Measurements from ENCODE around the gene GGNBP2. TPM values are rescaled to one million over a fixed set of nuclear protein-coding genes. Genes with fewer than 3 reads are reported as not detected.

Gene GGNBP2
- total and polyA plus RNA-seq, 4 donors, result 64.0 to 76.3 (median 68.9) TPM

- WGBS (ENCODE audit: insufficient coverage), result under 1% methylated on average over 37 of the region's 60 CpGs
- Histone ChIP-seq H3K4me3 (ENCODE audit: low read depth, low read length) (peak overlapping the region; percentile 97), H3K27me3 (ENCODE audit: control insufficient read depth, insufficient read depth, low read length) (no peaks in the 10 kb centered on the region), H3K36me3 (ENCODE audit: control insufficient read depth, insufficient read depth, low read length) (no peaks in the 10 kb centered on the region), H3K27ac (ENCODE audit: low read depth, low read length) (peak overlapping the region; percentile 98), H3K9me3 (ENCODE audit: control insufficient read depth, insufficient read depth, low read length) (no peaks in the 10 kb centered on the region), H3K4me1 (ENCODE audit: control insufficient read depth, insufficient read depth, low read length) (peaks cover 24% of the 10 kb centered on the region)
- peak; percentile 81 to 99 (median 94) for DNase-seq (ENCODE audit: low read depth in 4 of 6, low spot score in 6 of 6)
These were observed 1.0 kb downstream of the GGNBP2 start for GRCh38 chr17:36545465-36546417.

GRCh38 chr17:36546418-36547093 is 1.8 kb downstream of the GGNBP2 start:
- 49% methylated on average over 5 of the region's 7 CpGs for WGBS (ENCODE audit: insufficient coverage)
- H3K27ac ChIP-seq (ENCODE audit: low read depth, low read length), result peak overlapping the region; percentile 98

GRCh38 chr17:36547776-36548175 is 3.1 kb downstream of the GGNBP2 start:
- H3K27ac ChIP-seq (ENCODE audit: low read depth, low read length), result no peak overlapping the region
- no peaks in the 10 kb centered on the region for H3K9me3 ChIP-seq (ENCODE audit: control insufficient read depth, insufficient read depth, low read length)
- DNase-seq (ENCODE audit: low read depth in 4 of 6, low spot score in 6 of 6), result no peak
- peaks cover 23% of the 10 kb centered on the region for H3K4me1 ChIP-seq (ENCODE audit: control insufficient read depth, insufficient read depth, low read length)
- H3K36me3 ChIP-seq (ENCODE audit: control insufficient read depth, insufficient read depth, low read length), result no peaks in the 10 kb centered on the region
- H3K4me3 ChIP-seq (ENCODE audit: low read depth, low read length), result no peak overlapping the region
- no peaks in the 10 kb centered on the region for H3K27me3 ChIP-seq (ENCODE audit: control insufficient read depth, insufficient read depth, low read length)

More at GRCh38 chr17:36546418-36547093, 1.8 kb downstream of the GGNBP2 start:
- no peak for DNase-seq (ENCODE audit: low read depth in 4 of 6, low spot score in 6 of 6)
- Histone ChIP-seq H3K4me1 (ENCODE audit: control insufficient read depth, insufficient read depth, low read length) (peaks cover 24% of the 10 kb centered on the region), H3K36me3 (ENCODE audit: control insufficient read depth, insufficient read depth, low read length) (no peaks in the 10 kb centered on the region), H3K4me3 (ENCODE audit: low read depth, low read length) (peak overlapping the region; percentile 97), H3K9me3 (ENCODE audit: control insufficient read depth, insufficient read depth, low read length) (no peaks in the 10 kb centered on the region), H3K27me3 (ENCODE audit: control insufficient read depth, insufficient read depth, low read length) (no peaks in the 10 kb centered on the region)

GRCh38 chr17:36550491-36551417 is 6.0 kb downstream of the GGNBP2 start:
- Histone ChIP-seq H3K4me1 (ENCODE audit: control insufficient read depth, insufficient read depth, low read length) (peaks cover 4% of the 10 kb centered on the region), H3K9me3 (ENCODE audit: control insufficient read depth, insufficient read depth, low read length) (no peaks in the 10 kb centered on the region), H3K36me3 (ENCODE audit: control insufficient read depth, insufficient read depth, low read length) (no peaks in the 10 kb centered on the region), H3K4me3 (ENCODE audit: low read depth, low read length) (no peak overlapping the region), H3K27ac (ENCODE audit: low read depth, low read length) (no peak overlapping the region), H3K27me3 (ENCODE audit: control insufficient read depth, insufficient read depth, low read length) (no peaks in the 10 kb centered on the region)
- 93% methylated on average over 6 of the region's 8 CpGs for WGBS (ENCODE audit: insufficient coverage)
- no peak for DNase-seq (ENCODE audit: low read depth in 4 of 6, low spot score in 6 of 6)

DNA sequence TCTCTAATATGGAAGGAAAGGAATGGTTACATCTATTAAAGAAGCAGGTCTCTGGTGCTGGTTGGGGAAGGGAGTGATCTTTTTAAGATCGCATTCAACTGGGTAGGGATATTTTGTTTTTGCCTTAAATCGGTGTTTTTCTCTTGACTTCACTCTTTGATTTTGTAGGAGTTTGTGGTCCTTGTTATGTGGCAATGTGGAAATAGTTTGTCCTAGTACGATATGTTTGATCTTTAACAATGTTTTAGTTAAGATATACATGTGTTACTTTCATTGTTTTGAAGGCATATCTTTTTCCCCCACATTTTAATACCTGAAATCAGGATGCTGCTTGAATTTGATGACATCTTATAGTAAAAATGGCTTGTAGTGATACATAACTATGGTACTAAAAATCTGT is 8.7 kb downstream of the GGNBP2 start:
- Histone ChIP-seq H3K4me3 (ENCODE audit: low read depth, low read length) (no peak overlapping the region), H3K27me3 (ENCODE audit: control insufficient read depth, insufficient read depth, low read length) (no peaks in the 10 kb centered on the region), H3K4me1 (ENCODE audit: control insufficient read depth, insufficient read depth, low read length) (no peaks in the 10 kb centered on the region), H3K9me3 (ENCODE audit: control insufficient read depth, insufficient read depth, low read length) (no peaks in the 10 kb centered on the region), H3K27ac (ENCODE audit: low read depth, low read length) (no peak overlapping the region), H3K36me3 (ENCODE audit: control insufficient read depth, insufficient read depth, low read length) (peaks cover 17% of the 10 kb centered on the region)
- DNase-seq (ENCODE audit: low read depth in 4 of 6, low spot score in 6 of 6), result no peak
- 100% methylated on average over 1 of the region's 3 CpGs for WGBS (ENCODE audit: insufficient coverage)

- no peaks in the 10 kb centered on the region for H3K9me3 ChIP-seq (ENCODE audit: control insufficient read depth, insufficient read depth, low read length)
- H3K27me3 ChIP-seq (ENCODE audit: control insufficient read depth, insufficient read depth, low read length), result no peaks in the 10 kb centered on the region
- no peak overlapping the region for H3K27ac ChIP-seq (ENCODE audit: low read depth, low read length)
- no peak for DNase-seq (ENCODE audit: low read depth in 4 of 6, low spot score in 6 of 6)
- no peak overlapping the region for H3K4me3 ChIP-seq (ENCODE audit: low read depth, low read length)
- H3K36me3 ChIP-seq (ENCODE audit: control insufficient read depth, insufficient read depth, low read length), result peaks cover 49% of the 10 kb centered on the region
- WGBS (ENCODE audit: insufficient coverage), result 93% methylated on average over 3 of the region's 4 CpGs
- no peaks in the 10 kb centered on the region for H3K4me1 ChIP-seq (ENCODE audit: control insufficient read depth, insufficient read depth, low read length)
These were observed 21.4 kb downstream of the GGNBP2 start for GRCh38 chr17:36566081-36566480.

DNA sequence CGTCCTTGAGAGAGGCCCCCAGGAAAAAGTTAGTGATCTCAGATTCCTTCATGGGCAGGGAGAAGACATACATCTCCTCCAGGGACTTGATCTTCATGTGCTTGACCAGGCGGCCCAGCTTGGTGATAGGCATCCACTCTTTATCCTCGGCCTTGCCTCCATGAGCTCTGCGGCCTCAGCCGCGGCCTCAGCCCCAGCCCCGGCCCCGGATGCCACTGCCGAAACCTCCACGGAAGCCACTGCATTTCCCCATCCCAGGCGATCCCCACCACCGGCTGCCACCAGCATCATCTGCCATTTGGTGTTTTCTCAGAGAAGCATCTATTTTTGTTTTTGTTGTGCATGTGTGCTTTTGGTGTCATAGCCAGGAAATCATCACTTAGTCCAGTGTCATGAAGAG is 30.3 kb downstream of the GGNBP2 start:
- 95% methylated on average over 10 of the region's 12 CpGs for WGBS (ENCODE audit: insufficient coverage)
- Histone ChIP-seq H3K4me3 (ENCODE audit: low read depth, low read length) (no peak overlapping the region), H3K36me3 (ENCODE audit: control insufficient read depth, insufficient read depth, low read length) (peaks cover 39% of the 10 kb centered on the region)

GRCh38 chr17:36576793-36577192 is 32.1 kb downstream of the GGNBP2 start:
- Histone ChIP-seq H3K27me3 (ENCODE audit: control insufficient read depth, insufficient read depth, low read length) (no peaks in the 10 kb centered on the region), H3K4me1 (ENCODE audit: control insufficient read depth, insufficient read depth, low read length) (no peaks in the 10 kb centered on the region), H3K27ac (ENCODE audit: low read depth, low read length) (no peak overlapping the region), H3K9me3 (ENCODE audit: control insufficient read depth, insufficient read depth, low read length) (no peaks in the 10 kb centered on the region), H3K36me3 (ENCODE audit: control insufficient read depth, insufficient read depth, low read length) (peaks cover 34% of the 10 kb centered on the region), H3K4me3 (ENCODE audit: low read depth, low read length) (no peak overlapping the region)
- WGBS (ENCODE audit: insufficient coverage), result no CpG with 5 or more reads among the region's 2 CpGs
- peak in 1 of 6 donors; percentile 3 for DNase-seq (ENCODE audit: low read depth in 4 of 6, low spot score in 6 of 6)

More for the DNA sequence above, 30.3 kb downstream of the GGNBP2 start:
- no peaks in the 10 kb centered on the region for H3K9me3 ChIP-seq (ENCODE audit: control insufficient read depth, insufficient read depth, low read length)
- DNase-seq (ENCODE audit: low read depth in 4 of 6, low spot score in 6 of 6), result no peak
- no peaks in the 10 kb centered on the region for H3K4me1 ChIP-seq (ENCODE audit: control insufficient read depth, insufficient read depth, low read length)
- no peak overlapping the region for H3K27ac ChIP-seq (ENCODE audit: low read depth, low read length)
- no peaks in the 10 kb centered on the region for H3K27me3 ChIP-seq (ENCODE audit: control insufficient read depth, insufficient read depth, low read length)

DNA sequence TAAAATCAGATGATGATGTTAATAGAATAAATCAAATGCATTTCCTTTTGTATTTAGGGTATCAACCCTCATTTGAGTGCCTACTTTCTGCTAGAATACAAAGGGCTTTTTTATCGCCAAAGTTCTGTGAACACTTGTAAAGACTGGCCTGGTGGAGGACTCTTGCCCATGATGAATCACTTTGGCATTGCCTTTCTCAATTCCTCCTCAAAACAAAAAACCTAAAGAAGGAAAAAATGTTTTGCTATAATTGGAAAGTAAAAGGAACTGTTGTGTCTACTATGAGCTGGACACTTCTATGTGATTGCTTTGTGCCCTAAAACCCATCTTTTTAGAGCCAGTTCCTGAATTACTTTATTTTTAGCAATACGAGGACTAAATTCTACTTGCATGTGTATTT is 34.0 kb downstream of the GGNBP2 start:
- no peaks in the 10 kb centered on the region for H3K27me3 ChIP-seq (ENCODE audit: control insufficient read depth, insufficient read depth, low read length)
- no peak overlapping the region for H3K4me3 ChIP-seq (ENCODE audit: low read depth, low read length)
- no peak for DNase-seq (ENCODE audit: low read depth in 4 of 6, low spot score in 6 of 6)
- peaks cover 35% of the 10 kb centered on the region for H3K36me3 ChIP-seq (ENCODE audit: control insufficient read depth, insufficient read depth, low read length)
- no peaks in the 10 kb centered on the region for H3K9me3 ChIP-seq (ENCODE audit: control insufficient read depth, insufficient read depth, low read length)
- H3K27ac ChIP-seq (ENCODE audit: low read depth, low read length), result no peak overlapping the region
- no CpG with 5 or more reads among the region's 2 CpGs for WGBS (ENCODE audit: insufficient coverage)
- H3K4me1 ChIP-seq (ENCODE audit: control insufficient read depth, insufficient read depth, low read length), result no peaks in the 10 kb centered on the region
